Hippocampal formation (tissue), 2 donors: ENCODE results near the gene TUBGCP2.

ENCODE experiments used
- DNase-seq, 2 donors: peaks; one replicate each; lab custom pipeline; 2025; lab: John Stamatoyannopoulos, UW

The TUBGCP2 gene

GRCh38 chr10:133306097-133306476, 2.6 kb downstream of the TUBGCP2 start:
- DNase-seq, result no peak

GRCh38 chr10:133303206-133303605, 5.5 kb downstream of the TUBGCP2 start:
- no peak for DNase-seq

- DNase-seq, result no peak
Measured at GRCh38 chr10:133302230-133302629, 6.4 kb downstream of the TUBGCP2 start.

GRCh38 chr10:133299738-133300137, 8.9 kb downstream of the TUBGCP2 start:
- DNase-seq, result no peak

- no peak for DNase-seq
Measured at GRCh38 chr10:133299224-133299623, 9.4 kb downstream of the TUBGCP2 start.

- no peak for DNase-seq
Measured at GRCh38 chr10:133298466-133298865, 10.2 kb downstream of the TUBGCP2 start.

GRCh38 chr10:133297504-133297903, 11.2 kb downstream of the TUBGCP2 start:
- no peak for DNase-seq

GRCh38 chr10:133295426-133296320, 13.0 kb downstream of the TUBGCP2 start:
- DNase-seq, result no peak

GRCh38 chr10:133294189-133294588, 14.5 kb downstream of the TUBGCP2 start:
- DNase-seq, result no peak

GRCh38 chr10:133293810-133294119, 14.9 kb downstream of the TUBGCP2 start:
- no peak for DNase-seq

- DNase-seq, result no peak
Measured at GRCh38 chr10:133292919-133293809, 15.5 kb downstream of the TUBGCP2 start.

GRCh38 chr10:133289761-133290160, 18.9 kb downstream of the TUBGCP2 start:
- no peak for DNase-seq

GRCh38 chr10:133287832-133288500, 20.7 kb downstream of the TUBGCP2 start:
- DNase-seq, result no peak

GRCh38 chr10:133286366-133286765, 22.3 kb downstream of the TUBGCP2 start:
- no peak for DNase-seq

GRCh38 chr10:133285217-133285616, 23.5 kb downstream of the TUBGCP2 start:
- no peak for DNase-seq

- no peak for DNase-seq
Measured at GRCh38 chr10:133283931-133284330, 24.7 kb downstream of the TUBGCP2 start.

- no peak for DNase-seq
Measured at GRCh38 chr10:133282846-133283390, 25.8 kb downstream of the TUBGCP2 start.

GRCh38 chr10:133281628-133282372, 26.9 kb downstream of the TUBGCP2 start:
- DNase-seq, result no peak

- no peak for DNase-seq
Measured at GRCh38 chr10:133281084-133281483, 27.6 kb downstream of the TUBGCP2 start.

GRCh38 chr10:133280391-133281059, 28.1 kb downstream of the TUBGCP2 start:
- no peak for DNase-seq
